H1 (cell line): ENCODE data around the gene ZNF260. TPM values are rescaled to one million over a fixed set of nuclear protein-coding genes. Genes with fewer than 3 reads are reported as not detected.

Source experiments
- CTCF ChIA-PET: fragments of 300-600 bp; sonication (Branson Sonifier 250); formaldehyde crosslinking; loops from one replicate; lab custom pipeline; 2021; ENCODE audit not compliant: partially characterized antibody; lab: Charles Lee
- POLR2A ChIA-PET: fragments of 300-600 bp; sonication (Branson Sonifier 250); formaldehyde crosslinking; loops from one replicate; lab custom pipeline; 2021; ENCODE audit warnings: inconsistent platforms; ENCODE audit not compliant: partially characterized antibody; lab: Charles Lee
- DNase-seq, 2 experiments: peaks; one replicate each; pipeline versions ENCODE4 v3.0.0 to v3.0.0-alpha.2; 2010 to 2022; ENCODE audit warnings: low spot score in 2 of 2, low read depth in 1 of 2, mixed read lengths in 1 of 2
- FAIRE-seq: peaks from 2 replicates; lab custom pipeline; 2011; peaks lifted over from hg19 to GRCh38; lab: Jason Lieb, UNC
- H2AFZ ChIP-seq: 2 replicates; pipeline ENCODE4 v1.8.1; 2012; ENCODE audit warnings: low read length, inconsistent platforms
- H2AK5ac ChIP-seq: 2 replicates; pipeline ENCODE4 v1.6.1; 2013; ENCODE audit warnings: low read depth, low read length
- H2BK120ac ChIP-seq: replicated peaks from 2 replicates; pipeline ENCODE3; 2013; ENCODE audit warnings: low read depth, low read length, inconsistent platforms
- H2BK12ac ChIP-seq: 2 replicates; pipeline ENCODE4 v1.6.1; 2013; ENCODE audit warnings: low read depth, low read length
- H2BK15ac ChIP-seq: 2 replicates; pipeline ENCODE4 v1.6.1; 2013; ENCODE audit warnings: low read length
- H2BK20ac ChIP-seq: 2 replicates; pipeline ENCODE4 v1.6.1; 2013; ENCODE audit warnings: low read length
- H2BK5ac ChIP-seq: 2 replicates; pipeline ENCODE4 v1.6.1; 2013; ENCODE audit warnings: low read depth, low read length
- H3K14ac ChIP-seq: 2 replicates; pipeline ENCODE4 v1.6.1; 2013; ENCODE audit warnings: inconsistent platforms; ENCODE audit not compliant: insufficient read length
- H3K18ac ChIP-seq: 2 replicates; pipeline ENCODE4 v1.6.1; 2013; ENCODE audit warnings: low read length; ENCODE audit errors: extremely low read depth
- H3K23ac ChIP-seq: 2 replicates; pipeline ENCODE4 v1.6.1; 2013; ENCODE audit warnings: inconsistent platforms; ENCODE audit not compliant: insufficient read length
- H3K23me2 ChIP-seq: 2 replicates; pipeline ENCODE4 v1.6.1; 2013; ENCODE audit warnings: low read depth, low read length
- H3K27ac ChIP-seq: 2 replicates; pipeline ENCODE4 v1.6.1; 2011; ENCODE audit warnings: low read depth, low read length, inconsistent platforms
- H3K27me3 ChIP-seq, 4 experiments: replicated peaks in 1 of 4; 1 replicate in 1 of 4; 2 replicates in 3 of 4; pipeline versions ENCODE4 v1.6.1 to v1.8.1; 2011 to 2013; ENCODE audit warnings: low read length in 3 of 4, mild to moderate bottlenecking in 3 of 4, inconsistent platforms in 2 of 4, mixed read lengths in 2 of 4, moderate library complexity in 1 of 4; ENCODE audit not compliant: control insufficient read depth in 3 of 4, insufficient read depth in 3 of 4; ENCODE audit errors: extremely low read depth in 1 of 4
- H3K36me3 ChIP-seq, 4 experiments: 2 replicates each; pipeline versions ENCODE4 v1.6.1 to v1.8.1; 2011 to 2013; ENCODE audit warnings: mild to moderate bottlenecking in 4 of 4, low read length in 3 of 4, moderate library complexity in 2 of 4, control low read depth in 1 of 4, inconsistent platforms in 1 of 4; ENCODE audit not compliant: insufficient read depth in 4 of 4, control insufficient read depth in 2 of 4
- H3K4ac ChIP-seq: replicated peaks from 2 replicates; pipeline ENCODE3; 2013; ENCODE audit warnings: low read length, low read depth, mixed read lengths, inconsistent platforms; ENCODE audit not compliant: insufficient read length
- H3K4me1 ChIP-seq, 4 experiments: replicated peaks in 1 of 4; 1 replicate in 1 of 4; 2 replicates in 3 of 4; pipeline versions ENCODE4 v1.6.1 to v1.8.1; 2011 to 2013; ENCODE audit warnings: low read length in 3 of 4, inconsistent platforms in 2 of 4, mixed read lengths in 1 of 4; ENCODE audit not compliant: insufficient read depth in 4 of 4, control insufficient read depth in 3 of 4
- H3K4me2 ChIP-seq, 2 experiments: 2 replicates each; pipeline versions ENCODE4 v1.6.1 to v1.8.1; 2011 to 2013; ENCODE audit warnings: low read depth in 2 of 2, low read length in 2 of 2, control low read depth in 1 of 2, inconsistent platforms in 1 of 2, mild to moderate bottlenecking in 1 of 2; ENCODE audit not compliant: insufficient read depth in 1 of 2
- H3K4me3 ChIP-seq, 4 experiments: fragments of 200-600, 300-600 bp in 1 of 4; sonication (generic), shearing (Covaris generic), sonication (Bioruptor Twin) in 1 of 4; 2 replicates each; pipeline versions ENCODE4 v1.5.1 to v1.8.1; 2011 to 2016; ENCODE audit warnings: low read length in 4 of 4, low read depth in 3 of 4, control low read depth in 2 of 4, inconsistent platforms in 2 of 4, mild to moderate bottlenecking in 2 of 4, mixed read lengths in 1 of 4, moderate library complexity in 1 of 4; ENCODE audit not compliant: insufficient read depth in 2 of 4; ENCODE audit errors: extremely low read depth in 1 of 4
- H3K56ac ChIP-seq: replicated peaks from 2 replicates; pipeline ENCODE3; 2013; ENCODE audit warnings: low read depth, mild to moderate bottlenecking, mixed read lengths, low read length, inconsistent platforms; ENCODE audit not compliant: insufficient read length
- H3K79me1 ChIP-seq: 2 replicates; pipeline ENCODE4 v1.6.1; 2013; ENCODE audit warnings: low read depth, low read length, control low read depth
- H3K79me2 ChIP-seq, 2 experiments: 2 replicates each; pipeline versions ENCODE4 v1.6.1 to v1.8.1; 2012 to 2013; ENCODE audit warnings: low read length in 2 of 2, mild to moderate bottlenecking in 2 of 2, inconsistent platforms in 1 of 2; ENCODE audit not compliant: insufficient read depth in 2 of 2, control insufficient read depth in 1 of 2
- H3K9ac ChIP-seq, 4 experiments: replicated peaks in 1 of 4; 1 replicate in 1 of 4; 2 replicates in 3 of 4; pipeline versions ENCODE4 v1.6.1 to v1.8.1; 2011 to 2013; ENCODE audit warnings: low read depth in 3 of 4, low read length in 3 of 4, control low read depth in 2 of 4, mild to moderate bottlenecking in 2 of 4, moderate library complexity in 2 of 4, inconsistent platforms in 1 of 4; ENCODE audit errors: extremely low read depth in 1 of 4
- H3K9me3 ChIP-seq, 2 experiments: 2 replicates each; pipeline versions ENCODE4 v1.6.1 to v1.8.1; 2012 to 2013; ENCODE audit warnings: mild to moderate bottlenecking in 2 of 2, moderate library complexity in 2 of 2, control low read depth in 1 of 2, inconsistent platforms in 1 of 2, low read depth in 1 of 2, low read length in 1 of 2, mixed read lengths in 1 of 2; ENCODE audit not compliant: insufficient read depth in 2 of 2
- H4K20me1 ChIP-seq, 2 experiments: replicated peaks in 1 of 2; 2 replicates each; pipeline versions ENCODE3 to v1.8.1; 2011 to 2013; ENCODE audit warnings: inconsistent platforms in 2 of 2, low read length in 2 of 2, mild to moderate bottlenecking in 1 of 2; ENCODE audit not compliant: insufficient read depth in 2 of 2, control insufficient read depth in 1 of 2
- H4K5ac ChIP-seq: 2 replicates; pipeline ENCODE4 v1.6.1; 2013; ENCODE audit warnings: low read length, low read depth, mixed read lengths, inconsistent platforms; ENCODE audit not compliant: insufficient read length
- H4K8ac ChIP-seq: 2 replicates; pipeline ENCODE4 v1.8.0; 2013; ENCODE audit warnings: mild to moderate bottlenecking, moderate library complexity, low read length, inconsistent platforms; ENCODE audit not compliant: insufficient read depth; ENCODE audit errors: extremely low read depth
- H4K91ac ChIP-seq: replicated peaks from 2 replicates; pipeline ENCODE3; 2013; ENCODE audit warnings: low read length, mixed read lengths, inconsistent platforms; ENCODE audit not compliant: insufficient read length
- ASH2L ChIP-seq: fragments of 200-600, 300-600 bp; sonication (generic); IDR thresholded peaks from one replicate; pipeline ENCODE4 v1.7.1; 2017; ENCODE audit warnings: low read length
- EGR1 ChIP-seq: IDR thresholded peaks from 2 replicates; pipeline ENCODE4 v1.6.1; 2011; ENCODE audit warnings: low read depth, low read length, borderline replicate concordance
- KDM1A ChIP-seq: fragments of 200-600, 300-600 bp; sonication (generic); IDR thresholded peaks from 2 replicates; pipeline ENCODE4 v1.7.1; 2016; ENCODE audit warnings: mild to moderate bottlenecking, low read length, borderline replicate concordance
- POU5F1 ChIP-seq: IDR thresholded peaks from 2 replicates; pipeline ENCODE4 v1.6.1; 2011; ENCODE audit warnings: low read depth, mild to moderate bottlenecking, low read length, moderate library complexity
- RNF2 ChIP-seq: fragments of 200-900, 300-1000 bp; sonication (generic); IDR thresholded peaks from 2 replicates; pipeline ENCODE4 v1.7.1; 2016; ENCODE audit warnings: borderline replicate concordance, low read depth, mild to moderate bottlenecking, antibody characterized with exemption, low read length; ENCODE audit not compliant: poor library complexity, severe bottlenecking; ENCODE audit errors: missing control alignments
- RXRA ChIP-seq: IDR thresholded peaks from 2 replicates; pipeline ENCODE4 v1.6.1; 2011; ENCODE audit warnings: low read depth, mild to moderate bottlenecking, low read length, moderate library complexity; ENCODE audit not compliant: insufficient read depth
- SIX5 ChIP-seq: IDR thresholded peaks from 2 replicates; pipeline ENCODE4 v1.6.1; 2011; ENCODE audit warnings: mild to moderate bottlenecking, low read depth, low read length
- YY1 ChIP-seq: IDR thresholded peaks from 2 replicates; pipeline ENCODE4 v1.6.1; 2011; ENCODE audit warnings: low read depth, mild to moderate bottlenecking, low read length
- WGBS, 2 experiments: shearing (Covaris generic) in 1 of 2; methylation state at CpG; one replicate each; pipeline versions ENCODE4 v1.1.6 to v1.1.7; 2013 to 2015; ENCODE audit warnings: low lambda C conversion rate in 2 of 2, mixed read lengths in 2 of 2, inconsistent platforms in 1 of 2, low coverage in 1 of 2, missing lambda C conversion rate in 1 of 2; ENCODE audit not compliant: insufficient replicate concordance in 2 of 2, insufficient coverage in 1 of 2, insufficient read length in 1 of 2; ENCODE audit errors: extremely low coverage in 1 of 2, missing lambda C conversion rate in 1 of 2; 5-methylcytosine and 5-hydroxymethylcytosine counted together
- long read RNA-seq, 2 experiments: library from RNA in 1 of 2; library from capped mRNA in 1 of 2; stranded (forward); transcript quantifications; one replicate each; pipeline ENCODE4 v2.0.0, GENCODE V29; 2021; ENCODE audit warnings: inconsistent platforms in 1 of 2
- polyA minus RNA-seq, 3 experiments: library from RNA; depleted of rRNA, polyadenylated mRNA; stranded (reverse); fragments of >200 nt; gene quantifications; 1 replicate in 2 of 3; 2 replicates in 1 of 3; pipeline ENCODE4 v1.2.3, GENCODE V29; 2011
- polyA plus RNA-seq, 7 experiments: library from polyadenylated mRNA; depleted of rRNA in 3 of 7; stranded (reverse) in 5 of 7; unstranded in 2 of 7; fragments of >200 nt in 5 of 7; fragments of 200-250 nt in 2 of 7; gene quantifications; 1 replicate in 5 of 7; 2 replicates in 1 of 7; 4 replicates in 1 of 7; pipeline versions ENCODE4 v1.2.1 to v1.2.3, GENCODE V29; 2011 to 2013; ENCODE audit warnings: missing spikeins in 2 of 7, mixed read lengths in 2 of 7
- total RNA-seq: library from RNA; stranded (reverse); fragmentation: NEBNext Ultra II Directional; extraction: Animal tissue kit (Norgen Biotek cat#: 25700); gene quantifications from 2 replicates; pipeline ENCODE4 v1.2.1, GENCODE V29; 2021

ZNF260 gene
- total RNA-seq, result 30.7 and 32.3 TPM in 2 replicates
- polyA plus RNA-seq (2011; rRNA removed), result 4.1 and 5.5 TPM in 2 replicates
- 8.4 TPM for polyA plus RNA-seq (2011; cell fraction: cytosol; rRNA removed)
- polyA plus RNA-seq (2011; cell fraction: nucleus; rRNA removed), result 4.9 TPM
- polyA plus RNA-seq (2012, experiment 1 of 2), result 7.7 to 18.2 TPM (median 11.1 TPM) in 4 replicates
- polyA plus RNA-seq (2012, experiment 2 of 2), result 0.46 TPM
- 19.1 TPM for polyA plus RNA-seq (2013, experiment 1 of 2)
- polyA plus RNA-seq (2013, experiment 2 of 2), result 17.5 TPM
- polyA minus RNA-seq (2011; rRNA and poly(A)+ RNA removed), result 12.1 and 20.8 TPM in 2 replicates
- 61.4 TPM for polyA minus RNA-seq (2011; cell fraction: cytosol; rRNA and poly(A)+ RNA removed)
- 103 TPM for polyA minus RNA-seq (2011; cell fraction: nucleus; rRNA and poly(A)+ RNA removed)
- long read RNA-seq, experiment 1, partial matches to known transcripts, result 0 of 13 reads
- long read RNA-seq, experiment 1, other reads (novel, unspliced or antisense), result 13 of 13 reads
- long read RNA-seq, experiment 2, full-length matches to known transcripts, result 3 of 8 reads
- long read RNA-seq, experiment 2, partial matches to known transcripts, result 0 of 8 reads
- long read RNA-seq, experiment 2, other reads (novel, unspliced or antisense), result 5 of 8 reads

- Histone ChIP-seq H3K36me3 (peaks cover 4 to 12% (median 6%) of the 10 kb centered on the region in 4 experiments; a peak in 5 of 8 replicates), H3K18ac (peak within 1 kb of the TSS; percentile 98), H3K4ac (peak within 1 kb of the TSS; percentile 81), H4K8ac (peak within 1 kb of the TSS; percentile 98), H3K23ac (peak within 1 kb of the TSS; percentile 57), H2BK5ac (peak within 1 kb of the TSS; percentile 99), H3K4me2 (peak within 1 kb of the TSS; percentile 97 to 99), H3K56ac (peak within 1 kb of the TSS; percentile 86), H3K79me1 (peaks cover 4% of the 10 kb centered on the region; the same call in 1 of the 2 replicates), H2BK120ac (peak within 1 kb of the TSS; percentile 86), H3K27ac (peak within 1 kb of the TSS; percentile 99), H4K20me1 (no peaks in the 10 kb centered on the region), H2BK15ac (peak within 1 kb of the TSS; percentile 92), H3K14ac (peak within 1 kb of the TSS; percentile 91), H3K79me2 (peaks cover 8 to 45% of the 10 kb centered on the region in 2 experiments), H3K23me2 (peaks cover 8% of the 10 kb centered on the region), H4K5ac (peak within 1 kb of the TSS; percentile 99), H2BK20ac (no peak within 1 kb of the TSS), H3K9ac (peak within 1 kb of the TSS; percentile 89 to 100 (median 98)), H2AK5ac (peak within 1 kb of the TSS; percentile 96), H3K4me3 (peak within 1 kb of the TSS; percentile 72 to 98 (median 85)), H3K9me3 (no peaks in the 10 kb centered on the region), H2BK12ac (peak within 1 kb of the TSS; percentile 99), H3K27me3 (no peaks in the 10 kb centered on the region), H4K91ac (peak within 1 kb of the TSS; percentile 99), H3K4me1 (peaks cover 0 to 4% (median 2%) of the 10 kb centered on the region in 4 experiments; a peak in 6 of 7 replicates), H2AFZ (peak within 1 kb of the TSS; percentile 99)
- 1% methylated on average over 55 of the region's 55 CpGs; no CpG with 5 or more reads in 1 of the 2 experiments for WGBS, 2 experiments
- CTCF ChIA-PET, result interaction anchor here (0.6 to 1.6 kb wide), 3 partner anchors 51 to 782 kb away, joined by 4 to 5 read pairs (median 4); partner anchors contain the start of gene ZNF345
- FAIRE-seq (peak; percentile 80), DNase-seq (peak; percentile 92 to 96)
- POLR2A ChIA-PET, result interaction anchor here (0.6 to 4.3 kb wide), 34 partner anchors 10 to 689 kb away, joined by 3 to 72 read pairs (median 4); partner anchors contain the start of genes TBCB, ZFP14, ZFP82 and ZNF146
- TF ChIP-seq POU5F1 (no peak), ASH2L (no peak), RNF2 (no peak), SIX5 (peak; percentile 67), KDM1A (no peak), YY1 (peak; percentile 99), EGR1 (no peak), RXRA (no peak)
Measured at GRCh38 chr19:36528194-36528920, at the start of gene ZNF260. Gene ZNF260 (minus strand): TSS chr19:36528271. CDS start chr19:36515238, 13,033 bp downstream.
